GM18870 (cell line): ENCODE results near the gene DUSP22.
"Not testable (repeated sequence)": the region's sequence is repeated elsewhere in the genome, so short reads cannot be mapped to it uniquely, and the experiment has no call there.

Experiments used
- ATAC-seq: cut with Tn5 transposase; IDR thresholded peaks from one replicate; pipeline ENCODE4 v1.9.1; 2021; ENCODE audit warnings: moderate library complexity; ENCODE audit not compliant: unreplicated experiment

The DUSP22 gene

DNA sequence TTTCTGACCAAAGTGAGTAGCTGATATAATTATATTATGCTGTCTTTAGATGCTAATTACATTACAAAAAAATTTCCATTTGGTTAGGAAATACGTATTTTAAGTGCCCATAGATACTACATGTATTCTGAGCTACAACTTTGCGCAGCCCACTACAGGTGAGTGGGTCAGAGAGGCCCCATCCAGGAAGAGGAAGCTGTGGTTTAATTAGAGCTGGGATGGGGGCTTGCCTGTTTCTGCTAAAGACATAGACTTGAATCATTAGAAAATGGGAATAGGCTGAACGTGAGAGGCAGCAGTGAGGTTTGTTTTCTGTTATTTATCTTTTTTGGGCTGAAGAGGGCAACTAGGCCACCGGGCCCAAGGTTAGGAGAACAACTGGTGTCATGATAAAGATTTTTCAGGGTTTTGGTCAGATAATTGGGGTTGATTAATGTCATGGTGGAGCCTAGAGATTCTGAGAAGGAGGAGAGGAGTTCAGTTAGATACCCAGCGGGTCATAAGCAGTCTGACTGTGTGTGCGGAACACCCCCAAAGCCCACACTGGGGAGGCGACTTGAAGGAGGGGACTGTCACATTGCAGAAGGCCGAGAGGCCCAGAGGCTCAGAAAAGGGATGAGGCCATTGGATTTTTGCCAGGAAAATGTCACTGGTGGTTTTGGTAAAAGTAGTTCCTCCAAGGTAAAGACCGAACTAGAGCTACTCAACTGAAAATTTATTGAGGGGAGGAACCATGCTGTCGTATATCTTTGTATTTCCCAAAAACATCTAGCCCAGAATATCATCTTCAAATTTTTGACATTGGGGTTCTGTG, 84.7 kb downstream of the DUSP22 start:
- no peak for ATAC-seq

GRCh38 chr6:377641-378020, 85.3 kb downstream of the DUSP22 start:
- ATAC-seq = not testable (repeated sequence)

DNA sequence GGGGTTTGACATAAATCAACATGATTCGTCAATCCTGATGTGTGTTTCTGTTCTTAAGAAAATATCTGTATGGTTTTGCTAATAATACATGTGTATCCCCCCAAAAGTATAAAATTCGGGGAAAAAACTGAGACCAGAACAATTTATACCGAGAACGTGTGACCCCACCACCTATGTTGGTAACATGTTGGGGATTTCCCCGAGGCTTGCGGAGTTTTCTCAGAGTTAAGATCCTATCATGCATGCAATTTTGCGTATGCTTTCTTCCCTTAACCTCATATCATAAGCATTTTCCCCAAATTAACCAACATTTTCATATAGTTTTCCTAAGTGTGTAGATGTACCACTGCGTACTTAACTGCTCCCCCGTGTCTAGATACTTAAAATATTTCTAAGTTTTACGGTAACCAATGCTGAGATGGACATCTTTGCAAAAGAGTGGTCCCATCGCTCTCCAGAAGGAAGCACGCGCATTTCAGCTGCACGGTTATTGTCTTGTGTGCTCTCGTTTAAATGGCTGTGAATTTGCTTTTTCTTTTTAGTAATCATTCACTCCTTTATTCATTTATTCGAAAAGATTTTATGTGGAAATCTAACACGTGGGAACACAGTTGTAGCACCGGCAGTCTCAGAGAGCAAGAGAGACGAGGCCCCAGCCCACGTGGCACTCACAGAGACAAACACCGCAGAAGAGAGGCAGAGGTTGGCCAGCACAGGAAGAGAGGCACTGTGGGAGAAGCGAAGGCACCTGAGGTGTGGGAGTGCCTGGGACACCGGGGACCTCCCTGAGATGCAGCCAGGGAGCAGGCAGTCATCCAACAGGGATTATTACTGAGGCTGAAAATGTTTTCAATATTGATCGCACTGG, 86.0 kb downstream of the DUSP22 start:
- no peak for ATAC-seq

DNA sequence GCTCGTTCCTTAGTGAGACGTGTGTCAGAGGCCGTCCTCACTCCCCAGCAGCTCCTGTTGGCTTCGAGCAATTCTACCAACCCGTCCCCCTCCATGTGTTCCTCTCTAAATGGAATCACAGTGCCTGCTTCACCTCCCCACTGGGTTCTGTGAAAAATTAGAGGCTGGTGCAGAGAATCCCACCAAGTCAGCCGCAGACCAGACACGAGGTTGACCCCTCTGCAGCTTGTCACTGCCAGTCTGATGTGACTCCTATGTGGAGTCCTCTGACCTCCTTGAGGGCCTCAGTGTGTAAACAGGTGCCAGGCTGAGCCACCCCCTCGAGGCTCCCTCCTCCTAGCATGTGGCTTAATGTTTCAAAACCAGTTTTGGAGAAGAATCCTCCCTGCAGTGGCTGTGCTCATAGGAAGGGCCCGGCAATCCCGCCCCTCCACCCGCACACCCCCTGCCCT, 86.7 kb downstream of the DUSP22 start:
- ATAC-seq = no peak

GRCh38 chr6:379410-380181, 87.3 kb downstream of the DUSP22 start:
- no peak for ATAC-seq

DNA sequence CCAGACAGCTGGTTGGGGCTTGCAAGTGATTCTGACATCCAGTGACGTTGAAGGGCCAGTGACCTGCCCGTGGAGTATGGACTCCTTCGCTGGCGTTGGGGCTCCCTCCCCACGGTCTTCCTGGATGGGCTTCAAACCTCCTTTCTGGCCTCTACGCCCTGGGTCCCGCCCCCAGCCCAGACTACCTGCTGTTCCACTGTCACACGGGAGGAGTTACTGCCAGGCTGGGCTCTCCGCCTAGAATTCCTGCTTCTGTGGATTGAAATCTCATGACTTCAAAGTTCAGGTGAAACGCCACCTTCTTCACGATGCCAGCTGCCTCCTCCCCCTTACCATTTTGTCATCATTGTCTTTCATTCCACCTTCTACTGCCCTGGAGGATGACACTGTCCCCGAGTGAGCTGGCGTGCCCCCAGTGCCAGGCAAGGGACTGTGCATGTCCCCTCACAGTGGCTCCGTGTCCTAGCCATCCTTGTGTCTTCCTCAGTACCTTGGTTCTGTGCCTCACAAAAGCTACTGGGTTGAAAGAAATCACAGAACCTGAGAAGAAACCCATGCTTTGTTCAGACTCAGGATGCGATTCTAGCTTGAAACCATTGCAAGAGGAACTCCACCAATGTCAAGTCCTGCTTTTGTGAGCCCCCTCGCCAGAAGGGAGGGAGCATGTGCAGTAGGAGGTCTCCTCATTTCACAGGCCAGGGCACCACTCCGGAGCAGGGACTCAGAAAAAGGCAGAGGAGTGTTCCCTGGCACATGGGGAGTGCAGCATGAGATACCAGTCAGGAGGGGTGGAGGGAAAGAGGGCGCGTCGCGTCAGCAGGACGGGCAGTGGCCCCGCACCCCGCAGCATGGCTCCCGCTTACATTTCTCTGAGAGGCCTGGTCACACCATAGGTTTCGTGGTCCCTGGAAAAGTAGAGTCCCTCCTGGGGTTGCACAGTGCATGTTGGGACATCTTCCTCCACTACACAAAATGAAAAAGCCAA, 88.2 kb downstream of the DUSP22 start:
- ATAC-seq = no peak

GRCh38 chr6:381742-382461, 89.6 kb downstream of the DUSP22 start:
- ATAC-seq = no peak

DNA sequence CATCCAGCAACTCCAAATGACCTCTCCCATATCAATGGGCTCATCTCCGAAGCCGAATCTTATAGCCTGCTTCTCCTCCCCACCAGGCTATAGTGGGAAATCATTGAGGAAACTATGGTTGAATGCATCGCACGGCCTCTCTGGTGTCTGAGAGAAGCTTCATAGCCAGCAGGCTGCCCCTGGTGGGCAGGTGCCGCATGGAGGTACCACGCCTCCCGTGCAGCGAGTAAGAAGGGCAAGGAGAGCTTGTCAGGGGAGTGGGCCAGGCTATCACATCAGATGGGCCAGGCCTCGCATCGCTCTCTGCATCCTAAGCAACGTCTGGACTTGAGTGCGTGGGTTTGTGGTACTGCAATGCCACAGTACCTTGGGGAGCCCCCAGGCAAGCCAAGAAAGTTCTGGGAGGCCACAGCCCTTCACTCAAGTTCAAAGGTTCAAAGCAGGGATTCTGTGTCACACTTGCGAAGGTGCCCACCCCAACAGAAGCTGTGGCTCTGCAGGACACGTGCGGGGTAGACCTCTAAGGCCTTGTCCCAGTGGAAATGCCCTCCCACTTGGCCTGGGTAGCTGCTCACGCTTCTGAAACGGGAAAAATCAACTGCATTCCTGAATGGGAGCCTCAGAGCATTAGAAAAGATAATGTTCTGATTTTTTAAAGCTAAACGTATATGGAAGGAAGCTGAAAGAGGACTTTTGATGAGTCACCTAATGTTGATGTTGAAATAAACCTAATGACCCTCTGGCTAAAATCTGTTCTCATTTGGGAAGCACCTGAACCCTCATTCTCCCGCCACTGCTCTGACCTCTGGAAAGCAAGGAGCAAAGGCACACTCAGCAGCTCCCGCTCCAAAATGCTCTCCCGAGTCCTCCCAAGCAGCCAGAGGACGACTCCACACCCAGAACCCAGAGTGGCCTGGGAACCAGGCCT, 90.9 kb downstream of the DUSP22 start:
- no peak for ATAC-seq

GRCh38 chr6:383856-384255, 91.6 kb downstream of the DUSP22 start:
- no peak for ATAC-seq

DNA sequence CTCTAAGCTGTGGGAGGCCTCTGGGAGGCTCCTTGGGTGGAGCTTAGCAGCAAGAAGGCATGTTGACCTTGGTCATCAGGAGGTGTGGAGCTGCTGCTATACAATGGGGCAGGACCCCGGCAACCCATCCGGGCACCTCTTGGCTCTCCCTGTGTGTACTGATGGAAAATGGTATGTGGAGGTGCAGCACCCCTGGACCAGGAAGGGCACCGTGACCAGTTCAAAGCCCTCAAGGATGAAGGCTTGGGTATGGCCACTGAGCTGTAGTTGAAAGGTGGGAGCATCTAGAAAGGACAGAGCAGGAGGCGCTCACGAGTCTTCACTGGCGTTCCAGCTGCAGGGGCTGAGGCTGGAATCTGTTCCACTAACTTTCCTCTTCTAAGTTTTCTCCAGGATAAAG, 92.6 kb downstream of the DUSP22 start:
- no peak for ATAC-seq

DNA sequence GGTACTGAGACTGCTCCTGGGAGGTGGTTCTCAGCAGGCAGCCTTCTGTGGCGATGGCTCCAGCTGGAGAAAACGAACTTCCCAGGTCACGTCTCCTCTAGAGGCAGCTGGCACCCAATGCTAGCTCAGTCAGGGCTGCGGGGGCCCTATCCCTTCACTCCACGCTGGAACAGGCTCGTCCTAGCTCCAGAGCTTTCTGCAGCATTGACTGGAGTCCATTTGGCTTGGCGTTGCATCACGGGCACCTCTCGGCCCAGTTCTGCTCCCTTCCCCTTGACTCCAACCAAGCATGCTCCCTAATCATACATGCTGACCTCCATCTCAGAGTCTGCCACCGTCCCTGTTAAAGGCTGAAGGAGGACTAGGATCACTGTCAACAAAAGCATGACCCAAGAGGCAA, 93.3 kb downstream of the DUSP22 start:
- no peak for ATAC-seq

GRCh38 chr6:386688-387266, 94.5 kb downstream of the DUSP22 start:
- no peak for ATAC-seq

DNA sequence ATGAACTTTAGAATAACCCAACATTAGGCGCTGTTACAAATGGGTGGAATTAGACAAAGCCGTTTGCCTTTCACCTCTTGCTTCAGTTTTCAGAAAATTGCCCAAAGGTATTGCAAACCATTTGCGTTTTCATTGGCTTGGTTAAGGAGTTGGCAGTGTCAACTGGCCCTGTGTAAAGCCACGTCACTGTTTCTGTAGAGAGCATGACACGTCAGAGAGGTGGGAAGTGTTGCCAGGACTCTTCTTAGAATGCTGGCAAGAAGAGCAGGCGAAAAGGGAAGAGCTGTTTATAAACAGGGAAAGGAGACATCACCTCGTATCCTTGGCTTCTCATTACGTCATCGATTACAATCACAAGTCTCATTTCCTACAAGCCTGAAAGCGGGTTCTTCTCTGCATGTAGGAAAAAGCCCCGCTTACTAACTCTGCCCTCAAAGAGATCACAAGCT, 95.0 kb downstream of the DUSP22 start:
- no peak for ATAC-seq

DNA sequence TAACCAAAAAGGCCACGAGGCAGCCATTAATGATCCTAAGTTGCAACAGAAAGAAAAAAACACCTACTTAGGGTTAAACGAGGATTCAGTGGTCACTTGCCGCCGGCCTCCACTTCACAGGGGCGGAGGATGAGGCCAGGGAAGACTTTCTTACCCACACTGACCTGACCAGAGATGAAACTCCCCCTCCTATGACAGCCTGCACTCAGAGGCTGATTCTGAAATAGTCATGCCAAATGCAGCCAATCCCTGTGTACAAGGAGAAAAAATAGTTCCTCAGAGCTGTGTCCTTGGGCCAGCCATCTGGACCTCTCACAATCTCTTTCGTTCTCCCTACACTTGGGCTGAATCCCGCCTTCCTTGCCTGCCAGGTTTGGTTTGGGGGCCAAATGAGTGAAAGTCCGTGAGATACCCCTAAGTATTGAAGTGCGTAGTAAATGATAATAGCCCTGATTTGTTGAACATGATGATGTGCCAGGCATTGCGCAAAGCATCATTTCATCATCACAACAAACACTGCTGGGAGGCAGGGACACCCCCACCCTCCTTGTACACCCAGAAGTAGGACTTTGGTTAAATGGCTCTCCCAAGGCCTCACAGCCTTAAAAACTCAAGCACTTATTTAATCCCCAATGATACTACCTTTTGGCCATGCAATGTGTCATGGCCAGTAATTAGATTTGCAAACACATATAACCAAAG, 96.1 kb downstream of the DUSP22 start:
- no peak for ATAC-seq

DNA sequence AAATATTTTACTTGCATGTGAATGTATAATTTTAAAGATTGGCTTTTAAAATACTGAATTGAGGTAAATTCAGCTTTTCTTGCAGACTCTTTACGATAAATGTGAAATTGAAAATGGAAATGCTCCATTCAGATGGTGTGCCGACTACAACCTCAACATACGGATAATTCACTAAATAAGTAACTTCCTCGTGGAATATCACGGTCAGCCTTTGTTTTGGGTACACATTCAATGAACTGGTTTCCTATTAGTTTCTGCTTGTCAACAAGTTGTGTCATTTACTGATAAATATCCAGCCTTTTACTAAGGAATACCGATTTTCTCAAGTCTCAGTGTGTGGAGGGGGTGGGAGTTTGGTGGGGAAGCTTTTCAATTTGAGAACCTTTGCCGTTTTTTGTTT, 96.9 kb downstream of the DUSP22 start:
- no peak for ATAC-seq

DNA sequence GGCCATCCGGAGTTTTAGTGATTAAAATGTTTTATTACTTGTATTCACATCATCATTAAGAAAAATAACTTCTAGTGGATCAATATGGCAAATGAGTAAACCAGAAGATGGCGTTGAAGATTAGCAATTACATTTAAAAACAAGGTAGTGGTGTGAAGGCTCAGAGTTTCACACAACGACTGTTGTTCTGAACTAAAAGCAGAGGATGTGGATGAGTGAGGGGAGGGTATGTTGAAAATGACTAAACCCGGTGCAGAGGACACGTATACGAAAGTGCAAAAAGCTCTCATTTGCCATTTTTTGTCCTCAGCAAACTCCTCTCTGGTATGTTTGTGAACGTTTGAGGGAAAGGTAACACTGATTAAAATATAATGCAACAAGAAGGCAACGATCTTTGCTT, 97.3 kb downstream of the DUSP22 start:
- peak; percentile 44 for ATAC-seq

GRCh38 chr6:390914-391558, 98.7 kb downstream of the DUSP22 start:
- no peak for ATAC-seq
